ENCODE results near the gene SHROOM3.

Gene SHROOM3

DNA sequence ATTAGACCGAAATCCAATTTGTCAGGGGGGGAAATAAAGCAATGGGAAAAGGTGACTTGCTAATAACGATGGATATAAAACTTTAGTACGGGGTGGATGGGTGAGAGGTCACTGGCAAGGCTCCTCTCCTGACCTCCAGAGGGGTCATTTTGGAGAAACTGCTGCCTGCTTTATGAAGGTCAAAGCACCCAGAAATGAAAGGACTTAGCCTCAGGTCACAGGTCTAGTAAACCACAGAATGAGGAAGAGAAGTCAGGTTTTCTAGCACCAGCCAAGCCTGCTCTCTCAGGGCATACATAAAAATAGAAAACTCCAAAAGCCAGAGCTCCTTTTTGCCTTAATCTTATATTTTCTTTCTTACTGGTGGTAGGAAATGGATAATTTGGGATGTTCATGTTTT lies 134.2 kb downstream of the SHROOM3 start:
- DNase-seq (ENCODE audit: low read depth): no peak

DNA sequence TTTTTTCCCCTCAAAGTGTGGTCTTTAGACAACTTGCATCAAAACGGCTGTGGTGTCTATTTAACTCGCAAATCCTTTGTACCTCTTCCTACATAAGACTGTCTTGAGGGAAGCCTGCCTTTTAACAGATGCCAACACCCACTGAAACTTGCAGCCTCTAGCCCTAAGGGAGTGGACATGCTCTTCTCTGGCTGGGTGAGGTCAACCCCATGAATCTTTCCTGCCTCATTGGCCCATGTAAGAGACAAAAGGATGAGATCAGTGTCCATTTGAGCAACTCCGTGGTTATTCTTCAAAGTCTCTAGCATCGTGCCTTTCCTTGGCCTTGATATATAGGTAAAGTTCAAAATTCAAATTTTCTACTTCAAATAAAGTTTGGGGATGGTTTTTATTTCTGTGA lies 134.7 kb downstream of the SHROOM3 start:
- DNase-seq (ENCODE audit: low read depth): no peak

DNA sequence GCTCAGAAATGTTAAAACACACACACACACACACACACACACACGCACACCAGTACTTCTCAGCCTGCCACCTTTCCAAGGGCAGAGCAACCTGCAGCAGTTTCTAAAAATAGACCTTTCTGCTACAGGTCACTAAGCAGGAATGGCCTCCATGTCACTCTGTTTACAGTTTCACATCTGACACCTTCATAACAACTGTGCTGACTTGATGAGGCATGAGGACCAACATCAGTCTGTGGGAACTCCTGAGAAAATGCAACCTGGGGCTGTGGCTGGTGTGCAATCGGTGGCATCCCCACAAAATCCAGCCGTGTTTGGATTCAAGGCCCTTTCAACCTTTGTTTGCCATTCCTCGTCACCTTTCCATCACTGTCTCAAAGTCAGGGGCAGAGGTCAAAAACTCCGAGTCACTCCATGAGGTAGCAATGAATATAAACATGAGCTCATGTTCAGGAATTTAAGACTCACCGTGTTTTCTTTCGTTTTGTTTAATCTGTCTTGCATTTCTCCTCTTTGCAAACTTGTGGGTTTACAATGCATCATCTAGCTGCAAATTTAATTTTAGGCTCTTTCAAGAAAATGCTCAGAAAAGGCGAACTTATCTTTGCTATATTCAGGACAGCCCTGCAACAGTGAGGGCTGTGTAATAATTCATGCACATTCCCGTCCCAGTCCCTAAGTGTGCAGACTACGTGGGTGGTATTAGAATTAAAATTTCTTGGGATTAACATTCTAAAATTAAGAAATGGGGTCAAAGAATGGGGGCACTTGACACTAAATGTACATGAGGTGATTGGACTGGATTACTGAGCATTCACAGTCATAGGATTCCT lies 135.3 kb downstream of the SHROOM3 start:
- peak; percentile 81 for DNase-seq (ENCODE audit: low read depth)

DNA sequence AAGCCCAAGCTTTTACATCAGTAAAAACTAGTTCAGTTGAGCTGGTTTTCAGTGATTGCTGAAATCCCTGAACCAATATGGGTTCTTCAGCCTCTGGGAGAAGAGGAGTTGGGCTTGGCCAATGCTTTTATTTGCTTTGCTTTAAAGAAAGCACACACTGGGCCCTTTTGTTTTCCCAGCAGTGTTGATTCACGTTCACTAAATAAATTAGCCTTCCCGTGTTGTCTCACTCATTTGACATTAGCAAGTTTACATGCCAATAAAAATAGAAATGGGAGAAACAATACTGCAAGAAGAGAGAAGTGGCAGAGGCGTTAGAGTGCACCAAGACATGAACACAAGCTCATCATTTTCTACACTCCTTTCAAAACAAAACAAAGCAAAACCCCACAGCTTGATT lies 136.2 kb downstream of the SHROOM3 start:
- no peak for DNase-seq (ENCODE audit: low read depth)

DNA sequence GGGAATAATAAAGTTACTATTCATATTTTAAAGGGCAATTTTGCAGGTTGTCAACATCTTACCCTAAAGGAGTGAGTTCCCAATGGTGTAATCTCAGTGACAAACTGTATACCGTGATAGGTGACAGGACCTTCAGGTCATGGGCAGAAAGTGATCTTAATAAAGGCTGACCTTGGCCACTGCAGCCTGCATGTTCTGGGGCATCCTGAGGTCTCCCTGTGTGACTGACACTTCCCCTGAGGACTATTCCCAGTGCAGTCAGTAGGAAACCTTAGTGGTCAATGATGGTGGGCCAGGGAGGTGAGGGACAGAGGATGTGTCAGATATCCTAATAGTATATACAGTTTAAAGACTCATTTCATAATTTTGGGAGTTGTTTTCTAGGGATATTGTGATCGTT lies 137.2 kb downstream of the SHROOM3 start:
- no peak for DNase-seq (ENCODE audit: low read depth)

DNA sequence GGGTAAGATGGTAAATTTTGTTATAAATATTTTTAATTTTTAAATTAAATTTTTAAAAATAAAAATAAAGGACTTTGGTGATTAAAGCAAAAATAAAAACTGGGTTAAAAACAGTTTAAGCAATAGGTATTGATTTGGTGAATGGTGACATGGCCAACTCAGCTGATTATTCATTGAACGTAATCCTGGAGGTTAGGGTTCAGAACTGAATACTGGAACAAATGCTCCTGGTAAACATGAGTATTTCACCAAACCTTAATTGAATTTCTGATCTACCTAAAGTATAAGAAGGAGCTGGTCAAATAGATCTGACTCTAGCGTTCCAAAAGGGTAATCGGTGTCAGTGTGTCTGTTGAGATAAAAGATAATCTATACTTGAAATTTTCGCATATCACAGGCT lies 141.8 kb downstream of the SHROOM3 start:
- no peak for DNase-seq (ENCODE audit: low read depth)

DNA sequence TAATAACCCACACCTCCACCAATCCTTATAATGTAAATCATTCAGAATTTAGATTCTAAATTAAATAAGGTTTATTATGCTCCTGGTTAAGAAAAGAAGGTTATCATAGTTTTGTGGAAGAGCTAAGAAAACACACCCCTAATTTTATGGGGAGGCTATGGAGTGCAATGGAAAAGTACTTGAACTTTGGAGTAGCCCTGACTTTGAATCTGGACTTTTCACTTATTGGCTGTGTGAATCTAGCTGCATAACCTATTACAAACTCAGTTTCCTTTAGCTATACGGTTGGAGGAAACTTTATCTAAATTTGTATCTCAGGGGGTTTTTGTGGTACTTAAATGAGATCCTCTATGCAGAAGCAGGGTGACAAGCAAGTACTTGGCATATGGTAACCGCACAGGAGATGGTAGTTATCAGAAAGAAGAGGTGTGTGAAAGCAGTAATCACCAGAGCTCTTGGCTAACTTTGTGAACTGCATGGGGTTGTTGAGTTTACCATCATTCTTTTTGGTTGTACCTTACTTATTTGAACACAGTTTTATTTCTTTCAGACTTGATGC lies 143.1 kb downstream of the SHROOM3 start:
- DNase-seq (ENCODE audit: low read depth): no peak

DNA sequence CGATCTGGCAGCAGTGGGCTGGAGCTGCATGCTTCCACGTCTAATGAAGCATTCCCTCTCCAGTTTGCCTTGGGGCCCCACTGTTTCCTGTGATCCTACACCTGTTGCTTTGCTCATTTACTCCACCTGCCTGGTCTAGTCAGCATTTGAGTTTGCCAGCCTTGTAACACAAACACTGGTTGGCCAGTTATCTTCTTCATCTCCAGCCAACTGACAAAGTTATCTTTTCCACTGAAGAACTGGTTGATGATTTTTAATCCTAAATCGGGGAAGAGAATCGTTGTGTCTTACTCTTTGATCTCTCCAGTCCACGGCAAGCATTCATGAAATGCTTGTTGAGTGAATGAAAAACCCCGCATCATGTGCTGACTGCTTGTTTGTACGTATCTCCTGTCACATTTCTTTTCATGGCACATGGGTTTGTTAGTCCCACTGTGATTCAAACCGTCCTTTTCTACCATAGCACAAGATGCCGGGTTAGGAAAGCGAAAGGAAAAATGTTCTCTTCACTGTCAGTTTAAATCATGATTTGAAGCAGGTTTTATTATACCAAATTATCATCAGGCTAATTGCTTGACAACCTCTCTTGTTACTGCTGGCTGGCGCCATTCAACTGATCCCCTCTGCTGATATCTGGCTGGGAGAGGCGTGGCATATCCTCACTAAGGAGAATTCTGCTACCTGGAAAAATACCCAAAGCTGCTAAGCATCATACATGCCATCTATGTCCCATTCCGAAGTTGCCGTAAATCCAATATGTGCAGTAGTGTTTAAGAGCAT lies 144.8 kb downstream of the SHROOM3 start:
- no peak for DNase-seq (ENCODE audit: low read depth)

DNA sequence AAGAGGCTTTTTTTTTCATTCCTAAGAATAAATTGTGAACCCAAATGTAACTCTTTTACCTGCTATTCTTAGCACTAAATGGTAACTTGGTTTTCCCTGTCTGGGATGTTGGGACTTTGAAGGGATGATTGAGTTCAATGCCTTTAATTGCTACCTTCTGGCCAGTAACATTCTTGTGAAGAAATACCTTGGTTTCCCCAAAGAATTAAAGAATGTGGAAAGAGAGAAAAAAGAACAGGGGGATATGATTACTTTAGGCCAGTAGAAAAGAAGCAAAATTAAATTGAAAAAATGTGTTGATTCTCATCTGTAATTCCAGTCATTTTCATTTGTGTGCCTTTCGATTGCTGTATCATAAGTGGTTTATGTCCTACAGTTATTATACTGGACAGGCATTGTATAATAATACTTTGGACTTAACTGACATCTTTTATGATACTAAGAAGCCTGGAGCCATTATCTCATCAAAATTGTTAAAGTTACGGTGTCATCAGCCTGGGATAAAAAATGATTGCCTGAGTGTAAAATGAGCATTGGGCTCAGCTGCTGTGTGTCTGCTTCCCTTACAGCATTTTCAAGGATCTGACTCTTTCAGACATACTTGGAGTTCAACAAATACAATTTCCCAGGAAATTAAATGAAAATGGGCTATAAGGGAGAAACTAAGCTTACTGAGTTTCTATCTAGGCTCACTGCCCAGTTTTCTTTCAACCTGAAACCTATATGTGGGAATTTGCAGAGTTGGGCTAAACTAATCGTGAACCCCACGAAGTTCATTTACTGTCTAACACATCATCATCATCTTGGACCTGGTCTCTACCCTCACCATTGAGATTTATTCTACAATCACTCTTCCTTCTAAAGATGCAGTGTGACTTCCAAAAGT lies 146.3 kb downstream of the SHROOM3 start:
- DNase-seq (ENCODE audit: low read depth): peak; percentile 54

DNA sequence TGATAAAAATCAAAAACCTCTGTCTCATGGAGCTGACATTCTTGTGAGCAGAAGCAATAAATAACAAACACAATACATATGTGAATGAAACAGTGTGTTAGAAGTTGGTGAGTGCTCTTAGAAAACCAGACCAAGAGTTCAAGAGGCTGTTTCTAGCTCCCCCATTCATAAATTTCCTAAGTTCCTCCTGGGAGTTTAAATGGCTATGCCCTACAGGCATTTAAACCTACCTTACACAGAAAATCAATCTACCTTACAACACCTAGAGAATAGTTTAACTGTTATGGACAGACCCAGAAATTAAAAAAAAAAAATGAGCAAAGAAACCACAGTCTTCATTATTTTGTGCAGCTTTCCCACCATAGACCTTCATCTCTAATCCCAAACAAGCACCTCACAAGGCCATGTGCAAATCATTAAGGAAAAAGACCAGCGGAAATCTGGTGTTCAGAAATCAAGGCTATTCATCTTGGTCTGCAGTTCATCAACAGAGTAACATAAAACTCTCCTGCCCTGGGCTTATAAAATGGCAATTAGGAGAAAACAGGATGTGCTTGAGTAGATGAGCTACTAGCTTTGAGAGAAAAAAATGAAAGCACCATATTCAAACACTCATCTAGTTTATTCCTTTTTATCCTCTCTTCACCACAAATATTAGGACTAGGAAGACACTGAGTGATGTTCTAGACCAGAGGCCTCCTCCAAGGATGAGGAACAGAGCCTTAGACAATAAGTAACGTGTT lies 147.2 kb downstream of the SHROOM3 start:
- peak; percentile 46 for DNase-seq (ENCODE audit: low read depth)

DNA sequence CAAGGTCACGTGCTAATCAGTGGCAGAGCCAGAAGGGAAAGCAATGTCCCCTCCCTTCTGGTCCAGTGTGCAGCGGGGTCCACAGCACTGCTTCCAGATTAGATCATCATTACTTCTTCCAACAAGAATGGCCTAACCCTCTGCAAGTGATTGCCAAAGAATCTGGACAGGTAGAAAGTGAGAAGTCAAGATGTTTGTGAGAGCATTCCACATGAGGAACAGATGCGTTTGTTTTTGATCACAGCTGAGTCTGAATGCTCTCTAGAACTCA lies 147.7 kb downstream of the SHROOM3 start:
- no peak for DNase-seq (ENCODE audit: low read depth)

DNA sequence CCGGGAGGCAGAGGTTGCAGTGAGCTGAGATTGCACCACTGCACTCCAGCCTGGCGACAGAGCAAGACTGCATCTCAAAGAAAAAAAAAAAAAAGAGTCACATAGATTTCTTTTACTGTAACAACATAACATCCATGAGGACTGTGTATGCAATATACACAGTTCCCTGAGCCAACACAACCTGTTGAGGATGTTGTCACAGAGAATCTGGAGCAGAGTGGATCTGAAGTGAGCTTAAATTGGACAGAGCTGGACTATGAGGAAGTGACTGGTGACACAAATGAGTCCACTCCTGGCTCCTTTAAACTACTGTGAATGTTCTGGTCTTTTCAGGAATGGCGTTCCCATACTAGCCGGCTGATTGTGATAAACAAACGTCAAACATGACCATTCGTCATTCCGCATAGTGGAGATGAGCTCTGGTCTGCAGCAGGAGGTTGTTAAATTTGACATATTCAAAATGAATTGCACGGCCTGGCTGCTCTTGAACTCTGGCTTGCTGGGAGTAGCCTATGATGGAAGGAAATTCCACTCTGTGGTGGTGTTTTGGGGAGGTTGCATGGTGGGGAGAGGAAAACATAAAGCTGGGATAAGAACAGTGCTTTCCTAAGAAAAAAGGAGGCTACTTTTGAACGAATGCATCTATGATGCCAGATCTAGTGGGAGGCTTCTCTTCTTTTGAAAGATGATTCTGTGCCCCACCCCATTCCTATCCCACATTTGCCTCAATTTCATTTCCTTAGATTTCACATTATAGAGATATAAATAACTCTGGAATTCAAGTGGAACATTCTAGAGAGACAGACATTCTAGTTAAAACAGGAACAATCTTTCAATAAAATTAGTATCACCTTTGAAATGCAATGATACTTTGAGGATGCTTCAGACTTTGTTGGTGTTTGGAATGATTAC lies 149.5 kb downstream of the SHROOM3 start:
- DNase-seq (ENCODE audit: low read depth): no peak

DNA sequence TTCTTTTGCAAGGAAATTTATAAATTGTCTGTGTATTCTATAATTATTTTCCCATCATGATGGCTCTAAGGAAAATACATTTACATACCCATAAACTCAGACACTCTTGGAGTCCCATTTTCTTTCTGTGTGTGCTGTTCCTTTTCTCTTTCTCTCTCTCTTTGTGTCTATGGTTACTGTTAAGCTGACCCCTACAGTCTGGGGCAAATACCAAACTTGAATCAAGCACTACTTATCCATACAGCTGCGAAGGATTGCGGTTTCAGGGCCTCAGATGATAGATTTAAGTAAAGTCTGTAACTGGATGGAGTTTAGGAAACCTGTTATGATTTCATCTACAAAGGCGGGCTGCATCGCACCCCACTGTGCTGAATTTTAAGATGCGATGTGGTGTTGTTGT lies 150.2 kb downstream of the SHROOM3 start:
- DNase-seq (ENCODE audit: low read depth): no peak

DNA sequence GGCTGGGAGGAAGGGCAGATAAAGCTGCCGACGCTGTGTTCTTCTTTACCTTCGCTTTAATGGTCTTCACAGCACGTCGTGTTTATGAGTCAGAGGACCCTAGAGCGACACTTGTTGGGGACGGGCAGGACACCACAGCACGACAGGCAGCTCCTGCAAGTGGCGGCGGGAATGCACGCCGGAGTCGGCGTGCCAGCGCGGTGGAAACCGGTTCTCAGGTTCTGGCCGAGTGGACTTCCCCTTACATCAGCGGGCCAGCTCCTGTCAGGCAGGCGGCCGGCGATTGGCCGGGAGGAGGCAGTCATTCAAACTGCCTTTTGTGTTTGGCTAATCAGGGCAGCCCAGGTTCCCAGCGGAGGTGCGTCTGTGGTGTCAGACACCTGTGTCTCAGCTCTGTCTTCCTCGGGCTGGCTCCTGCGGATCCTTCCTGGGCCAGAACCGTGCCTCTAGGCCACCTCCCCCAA lies 150.9 kb downstream of the SHROOM3 start:
- DNase-seq (ENCODE audit: low read depth): no peak

DNA sequence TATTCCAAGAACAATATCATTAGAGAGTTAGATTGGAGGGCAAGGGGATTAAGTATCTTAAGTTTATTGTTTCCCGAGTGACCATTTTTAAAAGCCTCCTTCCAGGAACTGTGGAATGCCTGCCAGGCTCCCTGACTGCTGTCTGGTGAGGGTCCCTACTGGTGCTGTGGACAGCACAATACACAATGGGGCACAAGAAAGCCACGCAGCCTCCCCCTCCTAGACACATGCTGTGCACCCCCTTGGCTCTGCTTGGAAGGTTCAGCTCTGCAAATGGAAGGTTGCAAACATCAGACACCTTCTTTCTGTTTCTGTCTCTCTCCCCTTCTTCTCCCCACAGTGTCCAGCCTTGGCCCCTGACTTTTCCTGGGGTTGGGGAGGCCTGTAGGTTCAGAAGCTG lies 153.2 kb downstream of the SHROOM3 start:
- no peak for DNase-seq (ENCODE audit: low read depth)

DNA sequence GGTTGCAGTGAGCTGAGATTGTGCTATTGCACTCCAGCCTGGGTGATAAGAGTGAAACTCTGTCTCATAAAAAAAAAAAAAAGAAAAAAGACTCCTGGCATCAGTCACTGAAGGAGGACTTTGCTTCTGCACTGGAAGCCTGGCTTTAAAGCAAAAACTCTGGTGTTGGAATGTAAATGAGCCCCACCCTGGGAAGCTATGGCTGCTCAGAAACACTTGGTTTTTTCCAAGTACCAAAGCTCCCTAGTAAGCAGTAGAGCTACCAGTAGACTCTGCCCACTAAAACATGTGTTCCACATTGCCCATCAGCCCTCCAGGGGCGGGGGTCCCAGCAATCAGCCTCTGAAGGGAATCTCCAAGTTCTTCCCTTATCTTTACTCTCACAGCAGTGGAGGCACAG lies 154.4 kb downstream of the SHROOM3 start:
- DNase-seq (ENCODE audit: low read depth): peak; percentile 91

DNA sequence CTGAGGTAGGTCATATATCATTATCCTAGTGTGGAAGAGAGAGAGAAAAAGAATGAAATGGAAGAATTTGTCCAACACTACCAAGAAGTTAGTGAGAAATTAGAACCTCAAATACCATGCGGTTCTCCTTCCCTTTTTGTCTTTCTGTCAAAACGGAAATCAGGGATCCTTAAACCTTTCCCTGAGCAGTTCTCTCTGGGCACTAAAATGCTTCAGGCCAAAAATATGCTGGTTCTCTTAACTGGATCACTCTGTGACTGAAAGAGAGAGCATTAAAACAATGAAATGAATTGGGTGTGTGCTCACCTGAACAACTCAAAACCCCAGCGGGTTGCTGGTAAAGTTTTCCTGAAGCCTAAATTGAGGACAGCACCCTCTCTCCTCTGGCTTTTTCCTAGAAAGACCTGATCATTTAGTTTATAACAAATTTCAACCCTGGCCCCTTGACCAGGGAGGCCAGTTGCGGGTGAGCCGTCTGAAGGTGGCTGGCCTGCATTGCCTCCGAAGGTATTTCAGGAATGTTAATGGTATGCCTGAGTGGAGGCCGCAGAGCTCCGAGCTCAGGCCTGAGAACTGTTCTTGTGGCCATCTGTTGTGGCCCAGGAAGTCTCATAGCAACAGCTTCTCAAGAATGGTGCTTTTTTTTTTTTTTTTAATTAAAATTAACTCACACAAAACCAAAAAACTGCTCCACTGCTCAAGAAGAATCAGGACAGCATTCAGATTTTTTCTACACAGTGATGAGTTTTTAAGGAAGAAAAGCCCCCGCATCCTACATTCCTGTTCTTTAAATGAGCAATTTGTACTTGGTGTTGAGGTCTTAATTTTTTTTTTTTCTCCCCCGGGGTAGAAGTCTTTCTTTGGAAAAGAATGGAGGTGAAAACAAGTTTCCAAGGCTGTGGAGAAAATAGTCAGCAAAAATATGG lies 155.1 kb downstream of the SHROOM3 start:
- DNase-seq (ENCODE audit: low read depth): peak; percentile 99

DNA sequence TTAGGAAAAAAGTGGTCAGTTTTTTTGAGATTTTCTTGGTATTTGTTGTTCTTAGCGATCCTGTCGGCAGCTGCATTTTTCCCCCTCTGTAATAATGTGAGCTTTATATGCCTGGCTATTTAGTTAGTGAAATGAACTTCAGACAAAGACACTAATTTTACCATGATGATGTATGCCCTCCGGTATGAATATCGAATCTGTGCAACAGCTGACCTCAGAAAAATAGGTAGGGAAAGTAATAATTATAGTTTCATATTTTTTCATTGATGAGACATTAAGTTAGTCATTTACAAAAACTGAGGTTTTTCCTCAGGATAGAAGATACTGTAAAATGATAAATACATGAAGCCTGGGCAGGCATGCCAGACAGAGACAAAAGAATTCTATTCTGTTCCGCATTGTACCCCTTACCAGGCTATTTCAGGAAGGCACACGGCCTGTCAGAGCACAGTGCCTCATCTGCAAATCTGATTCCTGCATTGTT lies 155.8 kb downstream of the SHROOM3 start:
- peak; percentile 89 for DNase-seq (ENCODE audit: low read depth)

DNA sequence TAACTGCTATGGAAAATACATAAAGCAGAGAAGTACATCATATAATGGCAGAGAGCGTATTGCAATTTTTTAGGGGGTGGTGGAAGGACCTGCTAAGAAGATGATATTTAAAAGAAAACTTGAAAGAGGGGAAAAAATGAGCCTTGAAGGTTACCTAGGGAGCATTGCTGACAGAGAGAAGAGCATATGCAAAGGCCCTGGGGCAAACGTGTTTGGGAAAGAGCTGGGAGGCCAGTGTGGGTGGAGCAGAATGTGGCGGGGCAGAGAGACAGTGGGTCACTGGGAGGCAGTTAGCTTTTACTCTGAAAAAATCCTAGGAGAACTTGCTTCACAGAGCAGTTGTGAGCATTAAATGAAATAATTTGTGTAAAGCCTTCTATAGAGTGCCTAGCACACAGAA lies 157.0 kb downstream of the SHROOM3 start:
- DNase-seq (ENCODE audit: low read depth): no peak
